Gastroesophageal sphincter (tissue), 3 donors: Measurements from ENCODE around the gene CENPM.

Source experiments
- EP300 ChIP-seq: sonication (generic); formaldehyde crosslinking; IDR thresholded peaks from one replicate; pipeline ENCODE4 v1.6.1; 2017; ENCODE audit warnings: antibody characterized with exemption, mild to moderate bottlenecking
- POLR2A ChIP-seq, 2 donors: fragments of 450-650 bp; IDR thresholded peaks; one replicate each; pipeline ENCODE4 v1.6.1; 2017; ENCODE audit warnings: antibody characterized with exemption in 2 of 2, mild to moderate bottlenecking in 2 of 2, moderate library complexity in 1 of 2
- POLR2AphosphoS5 ChIP-seq: sonication (generic); formaldehyde crosslinking; IDR thresholded peaks from one replicate; pipeline ENCODE4 v1.6.1; 2017; ENCODE audit warnings: antibody characterized with exemption
- TF ChIP-seq, protein P1 (sequence below), 4 experiments: fragments of 200-600 bp in 2 of 4; fragments of 450-650 bp in 2 of 4; sonication (generic) in 1 of 4; IDR thresholded peaks; one replicate each; pipeline ENCODE4 v1.5.1; 2017 to 2019; ENCODE audit warnings: antibody characterized with exemption in 4 of 4, mild to moderate bottlenecking in 2 of 4, moderate library complexity in 2 of 4

- no peak for TF ChIP-seq POLR2A (IDR thresholded peaks at IDR 0.05)
- no peak for TF ChIP-seq POLR2AphosphoS5
- TF ChIP-seq, protein P1, sequence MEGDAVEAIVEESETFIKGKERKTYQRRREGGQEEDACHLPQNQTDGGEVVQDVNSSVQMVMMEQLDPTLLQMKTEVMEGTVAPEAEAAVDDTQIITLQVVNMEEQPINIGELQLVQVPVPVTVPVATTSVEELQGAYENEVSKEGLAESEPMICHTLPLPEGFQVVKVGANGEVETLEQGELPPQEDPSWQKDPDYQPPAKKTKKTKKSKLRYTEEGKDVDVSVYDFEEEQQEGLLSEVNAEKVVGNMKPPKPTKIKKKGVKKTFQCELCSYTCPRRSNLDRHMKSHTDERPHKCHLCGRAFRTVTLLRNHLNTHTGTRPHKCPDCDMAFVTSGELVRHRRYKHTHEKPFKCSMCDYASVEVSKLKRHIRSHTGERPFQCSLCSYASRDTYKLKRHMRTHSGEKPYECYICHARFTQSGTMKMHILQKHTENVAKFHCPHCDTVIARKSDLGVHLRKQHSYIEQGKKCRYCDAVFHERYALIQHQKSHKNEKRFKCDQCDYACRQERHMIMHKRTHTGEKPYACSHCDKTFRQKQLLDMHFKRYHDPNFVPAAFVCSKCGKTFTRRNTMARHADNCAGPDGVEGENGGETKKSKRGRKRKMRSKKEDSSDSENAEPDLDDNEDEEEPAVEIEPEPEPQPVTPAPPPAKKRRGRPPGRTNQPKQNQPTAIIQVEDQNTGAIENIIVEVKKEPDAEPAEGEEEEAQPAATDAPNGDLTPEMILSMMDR (IDR thresholded peaks at IDR 0.05): no peak
- no peak for TF ChIP-seq EP300
Observed at GRCh38 chr22:41913842-41914534, 33.0 kb downstream of the CENPM start.
